ENCODE data around the gene ADH1A.

Gene ADH1A

GRCh38 chr4:99275885-99276284 is 14.9 kb downstream of the ADH1A start:
- CTCF ChIA-PET, result no interaction called here
- Histone ChIP-seq H3K4me1 (ENCODE audit: control insufficient read depth, insufficient read depth, low read length) (no peaks in the 10 kb centered on the region), H3K9me3 (ENCODE audit: control insufficient read depth, insufficient read depth, low read depth, low read length) (no peaks in the 10 kb centered on the region), H3K4me3 (ENCODE audit: low read depth, low read length) (no peak overlapping the region), H3K27ac (ENCODE audit: extremely low read depth, low read depth, low read length) (no peak overlapping the region), H3K36me3 (ENCODE audit: control insufficient read depth in 2 of 2, insufficient read depth in 1 of 2, low read length in 2 of 2) (no peaks in the 10 kb centered on the region)
- TF ChIP-seq KLF9 (tag by site-specific recombination; IDR thresholded peaks at IDR 0.05; ENCODE audit: low read depth) (no peak), ZNF792 (tag by site-specific recombination; IDR thresholded peaks at IDR 0.05) (no peak), ZSCAN23 (tag by site-specific recombination; IDR thresholded peaks at IDR 0.05) (no peak), ZNF362 (tag by site-specific recombination; IDR thresholded peaks at IDR 0.05) (no peak), REST (tag by site-specific recombination; IDR thresholded peaks at IDR 0.05) (no peak), ZNF488 (tag by site-specific recombination; IDR thresholded peaks at IDR 0.05) (no peak), SP3 (tag by site-specific recombination; IDR thresholded peaks at IDR 0.05) (no peak), ZNF248 (tag by site-specific recombination; IDR thresholded peaks at IDR 0.05) (no peak), ZNF354C (tag by site-specific recombination; IDR thresholded peaks at IDR 0.05; ENCODE audit: borderline replicate concordance, low read depth) (no peak), ZNF148 (tag by site-specific recombination; IDR thresholded peaks at IDR 0.05; ENCODE audit: borderline replicate concordance) (no peak), ZBTB44 (tag by site-specific recombination; IDR thresholded peaks at IDR 0.05) (no peak), ZNF624 (tag by site-specific recombination; IDR thresholded peaks at IDR 0.05) (no peak), GLIS1 (tag by site-specific recombination; IDR thresholded peaks at IDR 0.05) (no peak), ZNF571 (tag by site-specific recombination; IDR thresholded peaks at IDR 0.05) (no peak), ZNF350 (tag by site-specific recombination; IDR thresholded peaks at IDR 0.05) (no peak), ZNF658 (tag by site-specific recombination; IDR thresholded peaks at IDR 0.05) (no peak)
- POLR2A ChIA-PET, result no interaction called here

GRCh38 chr4:99275050-99275449 is 15.7 kb downstream of the ADH1A start:
- ChIA-PET POLR2A (no interaction called here), CTCF (no interaction called here)
- H3K9me3 ChIP-seq (ENCODE audit: control insufficient read depth, insufficient read depth, low read depth, low read length), result no peaks in the 10 kb centered on the region
- H3K4me3 ChIP-seq (ENCODE audit: low read depth, low read length), result no peak overlapping the region
- no peak overlapping the region for H3K27ac ChIP-seq (ENCODE audit: extremely low read depth, low read depth, low read length)
- H3K36me3 ChIP-seq (ENCODE audit: control insufficient read depth in 2 of 2, insufficient read depth in 1 of 2, low read length in 2 of 2), result no peaks in the 10 kb centered on the region
- no peaks in the 10 kb centered on the region for H3K4me1 ChIP-seq (ENCODE audit: control insufficient read depth, insufficient read depth, low read length)
- no peak for TF ChIP-seq ZNF658 (tag by site-specific recombination; IDR thresholded peaks at IDR 0.05)
- no peak for TF ChIP-seq ZNF510 (tag by site-specific recombination; IDR thresholded peaks at IDR 0.05; ENCODE audit: insufficient replicate concordance)
- TF ChIP-seq ZNF133 (tag by site-specific recombination; IDR thresholded peaks at IDR 0.05), result no peak

Measured in HEK293 (cell line).